Activated B cell treated with CpG ODN at 0.5 μM for 24 hours (primary cell): ENCODE data around the gene PZP. TPM values are rescaled to one million over a fixed set of nuclear protein-coding genes. Genes with fewer than 3 reads are reported as not detected.

ENCODE experiments used
- ATAC-seq: fragments of 200-7000 bp; cut with Tn5 transposase; one replicate; pipeline ENCODE4 v1.10.0; 2021; ENCODE audit warnings: low read depth, mild to moderate bottlenecking, moderate library complexity
- CTCF ChIA-PET: fragments of 350-600 bp; sonication (Branson Sonifier 250); formaldehyde crosslinking; loops from one replicate; lab custom pipeline; 2021; ENCODE audit warnings: antibody characterized with exemption; lab: Charles Lee
- POLR2A ChIA-PET: fragments of 350-600 bp; sonication (Branson Sonifier 250); formaldehyde crosslinking; loops from one replicate; lab custom pipeline; 2021; ENCODE audit warnings: antibody characterized with exemption; lab: Charles Lee
- DNase-seq: peaks from one replicate; pipeline ENCODE4 v3.0.0; 2022
- H3K27ac Mint-ChIP-seq: one replicate; pipeline ENCODE4 v1.8.0; 2020; ENCODE audit warnings: mixed read lengths
- H3K27me3 Mint-ChIP-seq: one replicate; pipeline ENCODE4 v1.8.0; 2021; ENCODE audit warnings: mixed read lengths
- H3K36me3 Mint-ChIP-seq: one replicate; pipeline ENCODE4 v1.8.0; 2021; ENCODE audit warnings: low read depth, mixed read lengths
- H3K4me1 Mint-ChIP-seq: one replicate; pipeline ENCODE4 v1.8.0; 2021; ENCODE audit warnings: mixed read lengths
- H3K4me3 Mint-ChIP-seq: one replicate; pipeline ENCODE4 v1.8.0; 2020; ENCODE audit warnings: mild to moderate bottlenecking, mixed read lengths
- H3K9me3 Mint-ChIP-seq: one replicate; pipeline ENCODE4 v1.8.0; 2020; ENCODE audit warnings: mixed read lengths
- CTCF ChIP-seq: fragments of 200-600 bp; IDR thresholded peaks from one replicate; pipeline ENCODE4 v1.8.0; 2022; ENCODE audit warnings: antibody characterized with exemption, mild to moderate bottlenecking
- intact Hi-C: fragments of 100-400 bp; cut with micrococcal nuclease; formaldehyde crosslinking; loops from one replicate; pipeline ENCODE4 v1.15.1; 2024
- total RNA-seq: library from RNA; stranded (reverse); gene quantifications from 2 replicates; pipeline ENCODE4 v1.2.3, GENCODE V29; 2022

The PZP gene
- total RNA-seq, 1 donor from 2014 or later: not detected

GRCh38 chr12:9133216-9133916 lies 74.8 kb downstream of the PZP start:
- no peak for ATAC-seq
- no peak overlapping the region for H3K4me3 Mint-ChIP-seq
- DNase-seq: no peak
- no peaks in the 10 kb centered on the region for H3K4me1 Mint-ChIP-seq
- POLR2A ChIA-PET: no interaction called here
- intact Hi-C loops: no loop called here
- peaks cover 5% of the 10 kb centered on the region for H3K9me3 Mint-ChIP-seq
- H3K27ac Mint-ChIP-seq: no peak overlapping the region
- CTCF ChIA-PET: no interaction called here
- peaks cover 4% of the 10 kb centered on the region for H3K27me3 Mint-ChIP-seq
- no peaks in the 10 kb centered on the region for H3K36me3 Mint-ChIP-seq
- no peak for TF ChIP-seq CTCF

- ChIA-PET CTCF (no interaction called here), POLR2A (no interaction called here)
- Mint-ChIP-seq H3K36me3 (no peaks in the 10 kb centered on the region), H3K9me3 (peaks cover 5% of the 10 kb centered on the region), H3K27me3 (peaks cover 4% of the 10 kb centered on the region), H3K27ac (no peak overlapping the region), H3K4me1 (no peaks in the 10 kb centered on the region), H3K4me3 (no peak overlapping the region)
- ATAC-seq (no peak), DNase-seq (no peak)
- intact Hi-C loops: no loop called here
- no peak for TF ChIP-seq CTCF
Measured at GRCh38 chr12:9132008-9132535, 76.1 kb downstream of the PZP start.

GRCh38 chr12:9130244-9130643 lies 78.0 kb downstream of the PZP start:
- Mint-ChIP-seq H3K27ac (no peak overlapping the region), H3K4me3 (no peak overlapping the region), H3K9me3 (peaks cover 5% of the 10 kb centered on the region), H3K36me3 (no peaks in the 10 kb centered on the region), H3K27me3 (peaks cover 4% of the 10 kb centered on the region), H3K4me1 (no peaks in the 10 kb centered on the region)
- DNase-seq (no peak), ATAC-seq (no peak)
- POLR2A ChIA-PET: no interaction called here
- no peak for TF ChIP-seq CTCF
- intact Hi-C loops: no loop called here
- CTCF ChIA-PET: no interaction called here

GRCh38 chr12:9127936-9128663 lies 80.1 kb downstream of the PZP start:
- no peak for TF ChIP-seq CTCF
- no peak for ATAC-seq
- H3K27ac Mint-ChIP-seq: no peak overlapping the region
- intact Hi-C loops: no loop called here
- POLR2A ChIA-PET: no interaction called here
- no peak for DNase-seq
- peaks cover 5% of the 10 kb centered on the region for H3K9me3 Mint-ChIP-seq
- no peaks in the 10 kb centered on the region for H3K36me3 Mint-ChIP-seq
- H3K4me3 Mint-ChIP-seq: no peak overlapping the region
- H3K4me1 Mint-ChIP-seq: no peaks in the 10 kb centered on the region
- no peaks in the 10 kb centered on the region for H3K27me3 Mint-ChIP-seq
- CTCF ChIA-PET: no interaction called here

GRCh38 chr12:9127484-9127883 lies 80.7 kb downstream of the PZP start:
- no peak overlapping the region for H3K4me3 Mint-ChIP-seq
- DNase-seq: no peak
- H3K9me3 Mint-ChIP-seq: peaks cover 5% of the 10 kb centered on the region
- ChIA-PET CTCF (no interaction called here), POLR2A (no interaction called here)
- no peak for TF ChIP-seq CTCF
- no peak for ATAC-seq
- no peaks in the 10 kb centered on the region for H3K27me3 Mint-ChIP-seq
- H3K36me3 Mint-ChIP-seq: no peaks in the 10 kb centered on the region
- H3K27ac Mint-ChIP-seq: no peak overlapping the region
- no peaks in the 10 kb centered on the region for H3K4me1 Mint-ChIP-seq
- intact Hi-C loops: no loop called here
